VCaP (cell line): ENCODE measurements around the gene WWOX.

Experiments
- H3K27ac ChIP-seq: fragments of 450-650 bp; 2 replicates; pipeline ENCODE4 v1.5.1; 2017
- TF ChIP-seq, protein P1 (sequence below): fragments of 450-650 bp; conservative IDR thresholded peaks from 2 replicates; pipeline ENCODE4 v1.5.1; 2017; ENCODE audit warnings: mild to moderate bottlenecking, moderate library complexity

The WWOX gene

DNA sequence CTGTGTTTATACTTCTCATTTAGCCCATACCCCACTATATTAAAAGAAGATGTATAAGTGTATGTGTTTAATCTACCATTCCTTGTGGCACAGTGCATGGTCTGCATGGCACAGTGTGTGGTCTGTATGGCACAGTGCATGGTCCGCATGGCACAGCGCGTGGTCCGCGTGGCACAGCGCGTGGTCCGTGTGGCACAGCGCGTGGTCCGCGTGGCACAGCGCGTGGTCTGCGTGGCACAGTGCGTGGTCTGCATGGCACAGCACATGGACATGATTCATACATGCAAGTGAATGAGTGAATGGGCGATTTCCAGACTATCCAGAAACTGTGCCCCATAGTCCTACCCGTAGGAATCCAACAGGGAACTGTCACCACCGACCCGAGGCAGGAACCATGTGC is 868.5 kb downstream of the WWOX start:
- TF ChIP-seq, protein P1, sequence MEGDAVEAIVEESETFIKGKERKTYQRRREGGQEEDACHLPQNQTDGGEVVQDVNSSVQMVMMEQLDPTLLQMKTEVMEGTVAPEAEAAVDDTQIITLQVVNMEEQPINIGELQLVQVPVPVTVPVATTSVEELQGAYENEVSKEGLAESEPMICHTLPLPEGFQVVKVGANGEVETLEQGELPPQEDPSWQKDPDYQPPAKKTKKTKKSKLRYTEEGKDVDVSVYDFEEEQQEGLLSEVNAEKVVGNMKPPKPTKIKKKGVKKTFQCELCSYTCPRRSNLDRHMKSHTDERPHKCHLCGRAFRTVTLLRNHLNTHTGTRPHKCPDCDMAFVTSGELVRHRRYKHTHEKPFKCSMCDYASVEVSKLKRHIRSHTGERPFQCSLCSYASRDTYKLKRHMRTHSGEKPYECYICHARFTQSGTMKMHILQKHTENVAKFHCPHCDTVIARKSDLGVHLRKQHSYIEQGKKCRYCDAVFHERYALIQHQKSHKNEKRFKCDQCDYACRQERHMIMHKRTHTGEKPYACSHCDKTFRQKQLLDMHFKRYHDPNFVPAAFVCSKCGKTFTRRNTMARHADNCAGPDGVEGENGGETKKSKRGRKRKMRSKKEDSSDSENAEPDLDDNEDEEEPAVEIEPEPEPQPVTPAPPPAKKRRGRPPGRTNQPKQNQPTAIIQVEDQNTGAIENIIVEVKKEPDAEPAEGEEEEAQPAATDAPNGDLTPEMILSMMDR, result no peak
- no peak overlapping the region for H3K27ac ChIP-seq

DNA sequence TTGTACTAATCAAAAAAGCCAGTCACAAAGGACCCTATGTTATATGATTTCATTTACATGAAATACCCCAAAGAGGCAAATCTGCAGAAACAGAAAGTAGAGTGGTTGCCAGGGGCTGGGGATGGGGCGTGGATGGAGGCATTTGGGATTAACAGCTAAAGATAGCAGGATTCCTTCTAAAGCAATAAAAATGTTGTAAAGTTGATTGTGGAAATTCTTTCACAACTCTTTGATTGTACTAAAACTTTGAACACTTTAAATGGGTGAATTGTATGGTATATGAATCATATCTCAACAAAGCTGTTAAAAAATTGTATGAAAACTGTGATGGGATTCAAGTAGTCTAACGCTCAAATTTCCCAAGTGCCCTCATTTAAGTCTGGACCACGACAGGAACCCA is 870.3 kb downstream of the WWOX start:
- no peak overlapping the region for H3K27ac ChIP-seq
- TF ChIP-seq, protein P1, result no peak

DNA sequence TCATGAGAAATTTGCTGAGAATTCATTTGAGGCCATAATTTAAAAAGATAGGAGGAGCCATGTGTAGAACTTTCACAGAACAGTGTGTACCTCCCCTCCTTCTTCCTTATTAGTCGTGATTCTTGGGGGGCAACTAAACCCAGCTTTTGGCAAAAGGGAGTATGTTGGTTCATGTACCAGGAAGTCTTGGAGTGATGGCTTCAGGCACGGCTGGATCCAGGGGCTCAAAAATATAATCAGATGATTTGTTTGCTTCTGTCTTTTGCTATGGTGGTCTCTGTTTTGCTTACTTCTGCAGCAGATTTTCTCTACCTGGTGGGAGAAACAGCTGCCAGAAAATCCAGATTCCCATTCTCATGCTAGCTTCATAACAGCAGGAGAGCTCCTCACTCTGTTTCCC is 871.2 kb downstream of the WWOX start:
- TF ChIP-seq, protein P1, result no peak
- H3K27ac ChIP-seq, result no peak overlapping the region

DNA sequence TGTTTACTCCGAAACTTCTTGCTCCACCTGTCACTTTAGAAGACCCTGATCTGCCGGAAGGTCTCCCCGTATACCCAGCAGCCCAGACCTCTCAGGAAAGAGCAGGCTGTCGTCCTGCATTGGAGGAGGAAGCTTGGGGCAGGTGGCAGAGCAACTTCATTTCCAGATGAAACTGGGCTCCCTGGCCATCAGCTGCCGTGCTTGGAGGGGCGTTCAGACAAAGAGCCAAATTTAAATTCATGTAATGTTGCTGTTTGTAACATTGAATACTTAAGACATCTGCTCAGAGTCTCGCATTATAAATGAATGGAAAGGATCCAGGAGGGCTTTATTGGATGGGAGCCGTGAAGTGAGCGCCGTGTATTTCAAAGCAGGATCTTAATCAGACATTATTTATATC is 872.6 kb downstream of the WWOX start:
- no peak overlapping the region for H3K27ac ChIP-seq
- TF ChIP-seq, protein P1, result no peak

DNA sequence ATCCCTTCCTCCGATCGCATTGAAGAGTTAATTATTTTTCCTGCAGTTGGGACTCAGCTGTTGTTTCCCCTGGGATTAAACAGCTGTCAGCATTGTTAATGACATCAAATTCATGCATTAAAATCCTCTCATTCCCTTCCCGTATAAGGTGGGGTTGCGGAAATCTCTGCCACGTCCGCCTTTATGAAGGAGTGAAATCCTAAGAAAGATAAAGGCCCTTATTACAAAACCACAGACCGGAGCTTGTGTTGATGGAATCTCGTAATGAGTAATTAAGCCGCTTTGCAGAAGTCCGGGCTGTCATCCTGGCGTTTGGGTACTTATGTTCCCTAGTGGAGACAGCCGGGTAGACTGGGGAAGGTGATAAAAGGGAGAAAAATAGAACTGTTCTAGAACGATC is 873.5 kb downstream of the WWOX start:
- no peak overlapping the region for H3K27ac ChIP-seq
- TF ChIP-seq, protein P1, result no peak

DNA sequence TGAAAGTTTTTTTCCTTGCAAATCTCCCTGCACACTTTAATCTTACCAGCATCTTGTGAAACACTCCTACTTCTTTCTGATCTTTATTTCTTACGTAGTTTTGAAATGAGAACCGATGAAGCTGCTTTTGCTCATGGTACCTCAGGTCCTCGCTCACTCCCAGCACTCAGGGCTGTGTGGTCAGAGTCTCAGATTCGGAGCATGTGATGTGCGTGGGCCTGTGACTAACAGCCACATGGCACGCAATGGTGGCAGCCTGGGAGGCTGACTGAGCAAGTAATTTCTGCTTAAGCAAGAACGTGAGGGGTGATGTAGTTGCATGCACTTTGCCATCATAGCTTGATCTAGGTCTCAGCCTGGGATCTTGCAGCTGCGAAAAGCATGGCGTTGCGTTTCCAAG is 876.8 kb downstream of the WWOX start:
- TF ChIP-seq, protein P1, result no peak
- H3K27ac ChIP-seq, result no peak overlapping the region

DNA sequence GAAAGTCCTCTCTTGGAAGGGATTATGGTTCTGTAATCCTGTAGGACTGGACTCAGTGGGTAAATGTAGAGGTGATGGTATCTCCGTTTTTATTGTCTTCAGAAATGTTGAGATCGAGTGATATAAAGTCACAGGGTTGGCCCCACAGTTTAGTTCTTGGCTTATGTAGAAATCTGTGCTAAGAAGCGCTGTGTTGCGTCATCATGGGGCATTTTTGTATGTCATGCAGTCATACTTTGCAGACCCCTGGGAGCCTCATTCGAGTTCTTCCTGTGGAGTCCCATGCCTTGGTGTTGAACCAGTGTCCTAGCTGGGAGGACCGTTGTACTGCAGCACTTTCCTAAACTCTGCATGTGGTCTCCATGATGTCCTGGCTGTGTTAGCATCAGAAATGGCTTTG is 881.4 kb downstream of the WWOX start:
- no peak overlapping the region for H3K27ac ChIP-seq
- TF ChIP-seq, protein P1, result no peak

DNA sequence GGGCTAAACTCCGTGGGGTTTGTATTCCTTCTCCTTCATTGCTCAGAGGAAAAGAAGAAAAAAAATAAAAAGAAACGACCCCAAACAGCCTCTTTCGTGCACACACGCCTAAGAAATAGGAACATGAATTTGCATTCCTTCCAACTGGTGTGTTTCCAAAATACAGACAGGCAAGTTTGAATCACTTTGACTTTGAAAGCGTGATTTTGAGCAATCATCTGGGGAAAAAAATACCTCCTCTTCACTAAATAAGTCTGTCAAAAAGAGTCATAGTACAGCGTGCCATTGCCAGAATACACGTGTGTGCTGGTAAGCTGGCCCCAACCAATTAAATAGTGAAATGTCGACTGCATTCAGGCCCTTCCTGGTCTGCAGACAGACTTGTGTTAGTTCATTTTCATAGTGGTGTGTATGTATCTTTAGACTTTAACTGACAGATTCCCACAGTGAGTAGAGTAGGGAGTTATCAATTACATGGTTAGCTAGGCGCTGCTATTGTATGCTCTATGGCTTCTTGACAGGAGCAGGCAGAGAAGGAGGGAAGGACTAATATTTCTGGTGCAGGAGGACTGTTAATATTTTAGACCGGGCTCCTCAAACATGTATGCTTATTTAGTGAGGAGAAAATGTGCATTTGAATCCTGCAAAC is 882.8 kb downstream of the WWOX start:
- no peak overlapping the region for H3K27ac ChIP-seq
- TF ChIP-seq, protein P1, result no peak
